GM23338 (cell line): Measurements from ENCODE around the gene S1PR3. TPM values are rescaled to one million over a fixed set of nuclear protein-coding genes. Genes with fewer than 3 reads are reported as not detected.

ENCODE experiments used
- ATAC-seq: fragments of 200-7000 bp; cut with Tn5 transposase; 3 replicates; pipeline ENCODE4 v1.9.1; 2020
- DNase-seq: peaks from one replicate; pipeline ENCODE4 v3.0.0-alpha.2; 2015; ENCODE audit warnings: low spot score
- H2AFZ ChIP-seq: fragments of 200-600 bp; sonication (generic); 2 replicates; pipeline ENCODE4 v1.8.0; 2016; ENCODE audit warnings: antibody characterized with exemption, mild to moderate bottlenecking, moderate library complexity
- H3F3A ChIP-seq: fragments of 200-600 bp; sonication (generic); replicated peaks from 2 replicates; pipeline ENCODE4 v1.8.0; 2017; ENCODE audit warnings: antibody characterized with exemption, mixed run types, low read depth
- H3K27ac ChIP-seq: fragments of 200-600 bp; sonication (generic); 2 replicates; pipeline ENCODE4 v1.6.1; 2016; ENCODE audit warnings: low read depth
- H3K27me3 ChIP-seq: fragments of 200-600 bp; sonication (generic); 2 replicates; pipeline ENCODE4 v1.8.0; 2016; ENCODE audit warnings: mild to moderate bottlenecking, mixed run types, moderate library complexity; ENCODE audit not compliant: insufficient read depth
- H3K36me3 ChIP-seq: fragments of 200-600 bp; sonication (generic); 2 replicates; pipeline ENCODE4 v1.8.0; 2016; ENCODE audit warnings: mild to moderate bottlenecking; ENCODE audit not compliant: insufficient read depth
- H3K4me1 ChIP-seq: fragments of 200-600 bp; sonication (generic); 2 replicates; pipeline ENCODE4 v1.8.0; 2016; ENCODE audit warnings: mild to moderate bottlenecking, moderate library complexity; ENCODE audit not compliant: insufficient read depth
- H3K4me2 ChIP-seq: fragments of 200-600 bp; sonication (generic); 2 replicates; pipeline ENCODE4 v1.7.1; 2017; ENCODE audit warnings: mixed run types
- H3K4me3 ChIP-seq: fragments of 200-600 bp; sonication (generic); 2 replicates; pipeline ENCODE4 v1.6.1; 2016; ENCODE audit warnings: mixed run types
- H3K79me2 ChIP-seq: fragments of 200-600 bp; sonication (generic); replicated peaks from 2 replicates; pipeline ENCODE4 v1.8.0; 2017; ENCODE audit warnings: mild to moderate bottlenecking; ENCODE audit not compliant: insufficient read depth
- H3K9me2 ChIP-seq: fragments of 200-600 bp; sonication (generic); 2 replicates; pipeline ENCODE4 v1.8.0; 2017; ENCODE audit not compliant: insufficient read depth
- H4K20me1 ChIP-seq: fragments of 200-600 bp; sonication (generic); replicated peaks from 2 replicates; pipeline ENCODE4 v1.8.0; 2017; ENCODE audit warnings: mild to moderate bottlenecking; ENCODE audit not compliant: insufficient read depth
- H3K27ac Mint-ChIP-seq: 2 replicates; pipeline ENCODE4 v1.8.0; 2020; ENCODE audit warnings: inconsistent platforms, mild to moderate bottlenecking, moderate library complexity, mixed read lengths
- H3K27me3 Mint-ChIP-seq: 3 replicates; pipeline ENCODE4 v1.8.0; 2022; ENCODE audit warnings: low read depth, mild to moderate bottlenecking, moderate library complexity, mixed read lengths, inconsistent platforms; ENCODE audit not compliant: insufficient read depth, poor library complexity
- H3K36me3 Mint-ChIP-seq: 3 replicates; pipeline ENCODE4 v1.8.0; 2021; ENCODE audit warnings: low read depth, mild to moderate bottlenecking, inconsistent platforms, moderate library complexity, mixed read lengths
- H3K4me1 Mint-ChIP-seq: 3 replicates; pipeline ENCODE4 v1.8.0; 2020; ENCODE audit warnings: mild to moderate bottlenecking, inconsistent platforms, mixed read lengths
- H3K4me3 Mint-ChIP-seq: 3 replicates; pipeline ENCODE4 v1.8.0; 2021; ENCODE audit warnings: moderate library complexity, mild to moderate bottlenecking, inconsistent platforms, mixed read lengths
- H3K9me3 Mint-ChIP-seq: 3 replicates; pipeline ENCODE4 v1.8.0; 2020; ENCODE audit warnings: moderate library complexity, mild to moderate bottlenecking, inconsistent platforms, mixed read lengths
- CREB1 ChIP-seq: fragments of 250-450 bp; sonication (Bioruptor Pico); IDR thresholded peaks from 2 replicates; pipeline ENCODE4 v1.5.0; 2020; ENCODE audit warnings: low read depth, mild to moderate bottlenecking, moderate library complexity
- CTCF ChIP-seq, 2 experiments: fragments of 200-600 bp in 1 of 2; sonication (generic) in 1 of 2; conservative IDR thresholded peaks; 2 replicates each; pipeline versions ENCODE4 v1.5.1 to v1.6.1; 2016 to 2017; ENCODE audit warnings: antibody characterized with exemption in 2 of 2, low read depth in 2 of 2, mild to moderate bottlenecking in 2 of 2, moderate library complexity in 1 of 2
- ETS1 ChIP-seq: IDR thresholded peaks from 2 replicates; pipeline ENCODE4 v1.6.1; 2016; ENCODE audit warnings: antibody characterized with exemption
- EZH2 ChIP-seq: fragments of 200-600 bp; sonication (generic); IDR thresholded peaks from one replicate; pipeline ENCODE4 v1.8.0; 2017; ENCODE audit warnings: antibody characterized with exemption, mild to moderate bottlenecking, low read depth; ENCODE audit not compliant: unreplicated experiment
- EZH2phosphoT487 ChIP-seq: fragments of 200-600 bp; sonication (generic); IDR thresholded peaks from one replicate; pipeline ENCODE4 v1.8.1; 2018; ENCODE audit warnings: antibody characterized with exemption; ENCODE audit not compliant: unreplicated experiment
- JUNB ChIP-seq: IDR thresholded peaks from one replicate; pipeline ENCODE4 v1.6.1; 2016; ENCODE audit warnings: antibody characterized with exemption; ENCODE audit not compliant: unreplicated experiment
- NANOG ChIP-seq: IDR thresholded peaks from 2 replicates; pipeline ENCODE4 v1.6.1; 2016; ENCODE audit warnings: antibody characterized with exemption, borderline replicate concordance
- POLR2AphosphoS5 ChIP-seq: IDR thresholded peaks from 2 replicates; pipeline ENCODE4 v1.6.1; 2016; ENCODE audit warnings: antibody characterized with exemption, low read depth
- REST ChIP-seq: IDR thresholded peaks from one replicate; pipeline ENCODE4 v1.6.1; 2018; ENCODE audit warnings: antibody characterized with exemption; ENCODE audit not compliant: unreplicated experiment
- STAT1 ChIP-seq: IDR thresholded peaks from one replicate; pipeline ENCODE4 v1.6.1; 2016; ENCODE audit warnings: antibody characterized with exemption; ENCODE audit not compliant: unreplicated experiment
- ZNF114 ChIP-seq: fragments of 250-450 bp; sonication (Bioruptor Pico); IDR thresholded peaks from 2 replicates; pipeline ENCODE4 v1.5.0; 2020; ENCODE audit warnings: mild to moderate bottlenecking, moderate library complexity
- ZNF331 ChIP-seq: fragments of 250-450 bp; sonication (Bioruptor Pico); IDR thresholded peaks from 2 replicates; pipeline ENCODE4 v1.5.0; 2020; ENCODE audit warnings: low read depth, mild to moderate bottlenecking, moderate library complexity
- ZNF462 ChIP-seq: fragments of 250-450 bp; sonication (Bioruptor Pico); IDR thresholded peaks from 2 replicates; pipeline ENCODE4 v1.5.0; 2020; ENCODE audit warnings: mild to moderate bottlenecking, moderate library complexity
- polyA plus RNA-seq: library from polyadenylated mRNA; unstranded; fragments of >200 nt; fragmentation: Nextera tagmentation; extraction: Ambion mirVana; gene quantifications from 2 replicates; pipeline ENCODE4 v1.2.1, GENCODE V29; 2016
- total RNA-seq: library from RNA; depleted of rRNA; stranded (reverse); fragments of >200 nt; shearing (Covaris generic); gene quantifications from 2 replicates; pipeline ENCODE4 v1.2.3, GENCODE V29; 2014

The S1PR3 gene
- total and polyA plus RNA-seq, 2 experiments from 2014 or later, result 2.1 to 7.6 TPM

GRCh38 chr9:89032661-89033060, 41.4 kb downstream of the S1PR3 start:
- peaks cover 11% of the 10 kb centered on the region; the same call in 1 of the 3 replicates for H3K9me3 Mint-ChIP-seq
- H3K27me3 Mint-ChIP-seq, result peaks cover 2% of the 10 kb centered on the region
- H3K9me2 ChIP-seq, result peaks cover 4% of the 10 kb centered on the region; the same call in 1 of the 2 replicates
- H3K79me2 ChIP-seq, result no peaks in the 10 kb centered on the region
- no peak overlapping the region for H2AFZ ChIP-seq
- H3F3A ChIP-seq, result no peaks in the 10 kb centered on the region
- ATAC-seq (no peak), DNase-seq (no peak)
- H4K20me1 ChIP-seq, result no peaks in the 10 kb centered on the region
- no peak overlapping the region for H3K4me3 Mint-ChIP-seq
- H3K27ac Mint-ChIP-seq, result no peak overlapping the region
- no peaks in the 10 kb centered on the region for H3K4me1 Mint-ChIP-seq
- no peaks in the 10 kb centered on the region for H3K36me3 ChIP-seq
- H3K4me2 ChIP-seq, result no peak overlapping the region
- no peaks in the 10 kb centered on the region for H3K27me3 ChIP-seq
- no peaks in the 10 kb centered on the region for H3K4me1 ChIP-seq
- peaks cover 9% of the 10 kb centered on the region for H3K36me3 Mint-ChIP-seq
- H3K4me3 ChIP-seq, result no peak overlapping the region
- no peak overlapping the region for H3K27ac ChIP-seq
- TF ChIP-seq ZNF462 (no peak), CREB1 (CRISPR knock-in tag) (no peak), POLR2AphosphoS5 (no peak), EZH2phosphoT487 (no peak), ZNF114 (CRISPR knock-in tag) (no peak), REST (no peak), CTCF (conservative IDR thresholded peaks at IDR 0.05; ENCODE audit: low read depth in 2 of 2) (no peak), ZNF331 (CRISPR knock-in tag) (no peak), STAT1 (no peak), ETS1 (no peak), NANOG (no peak), EZH2 (no peak), JUNB (no peak)
